GM19239 (cell line): ENCODE measurements around the gene CEP55.

ENCODE experiments used
- DNase-seq: peaks from one replicate; pipeline ENCODE4 v3.0.0; 2011; ENCODE audit warnings: low spot score; ENCODE audit not compliant: insufficient read length
- FAIRE-seq: peaks from 2 replicates; lab custom pipeline; 2011; peaks lifted over from hg19 to GRCh38; lab: Jason Lieb, UNC

Gene CEP55

DNA sequence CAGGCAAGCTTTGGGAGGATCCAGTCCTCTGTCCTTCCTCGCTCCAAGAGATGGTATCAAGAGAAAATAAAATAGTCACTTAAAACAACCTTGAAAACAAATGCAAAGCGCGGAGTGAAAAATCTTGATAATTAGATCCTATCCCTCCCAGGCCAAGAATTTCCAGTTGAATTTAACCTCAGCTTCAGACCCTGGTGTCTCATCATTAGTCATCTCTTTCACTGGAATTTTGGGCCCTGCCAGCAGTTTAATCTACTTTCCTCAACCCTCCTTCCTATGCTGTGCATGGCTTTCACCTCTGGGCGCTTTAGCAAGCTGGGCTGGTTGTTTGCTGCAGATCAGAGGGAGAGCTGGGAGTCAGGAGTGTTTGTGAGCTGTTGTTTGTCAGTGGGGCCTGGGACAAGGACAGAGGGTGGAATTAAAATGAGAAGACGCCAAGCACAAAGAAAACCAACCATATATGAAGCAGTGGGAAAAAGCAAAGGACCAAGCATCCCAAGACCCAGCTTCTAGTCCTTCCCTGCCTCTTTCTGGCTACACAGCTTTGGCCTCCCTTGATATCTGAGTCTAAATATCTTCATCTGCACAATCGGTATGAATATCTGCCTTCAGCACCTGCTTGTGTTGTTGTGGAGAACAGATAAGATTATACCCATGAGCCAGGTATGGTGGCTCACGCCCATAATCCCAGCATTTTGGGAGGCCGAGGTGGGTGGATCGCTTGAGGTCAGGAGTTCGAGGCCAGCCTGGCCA lies 27.8 kb upstream of the CEP55 start:
- FAIRE-seq: no peak
- no peak for DNase-seq

DNA sequence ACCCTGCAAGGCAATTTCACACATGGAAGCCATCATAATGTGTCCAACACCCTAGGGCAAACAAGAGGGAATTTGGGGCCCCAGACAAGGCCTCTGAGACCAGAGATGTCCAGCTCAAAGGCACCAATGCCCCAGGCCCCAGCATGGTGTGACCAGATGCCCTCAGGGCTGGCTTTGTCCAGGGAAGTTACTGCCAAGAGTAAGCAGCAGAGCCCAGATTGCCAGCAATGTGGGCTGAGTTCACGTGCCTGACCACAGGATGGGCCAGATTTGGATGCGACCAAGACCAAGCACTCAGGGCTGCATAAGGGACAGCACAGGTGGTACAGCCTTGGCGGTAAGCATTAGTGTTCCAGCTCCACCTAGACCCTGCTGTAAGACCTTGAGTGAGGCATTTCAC lies 27.0 kb upstream of the CEP55 start:
- DNase-seq: no peak
- FAIRE-seq: no peak

DNA sequence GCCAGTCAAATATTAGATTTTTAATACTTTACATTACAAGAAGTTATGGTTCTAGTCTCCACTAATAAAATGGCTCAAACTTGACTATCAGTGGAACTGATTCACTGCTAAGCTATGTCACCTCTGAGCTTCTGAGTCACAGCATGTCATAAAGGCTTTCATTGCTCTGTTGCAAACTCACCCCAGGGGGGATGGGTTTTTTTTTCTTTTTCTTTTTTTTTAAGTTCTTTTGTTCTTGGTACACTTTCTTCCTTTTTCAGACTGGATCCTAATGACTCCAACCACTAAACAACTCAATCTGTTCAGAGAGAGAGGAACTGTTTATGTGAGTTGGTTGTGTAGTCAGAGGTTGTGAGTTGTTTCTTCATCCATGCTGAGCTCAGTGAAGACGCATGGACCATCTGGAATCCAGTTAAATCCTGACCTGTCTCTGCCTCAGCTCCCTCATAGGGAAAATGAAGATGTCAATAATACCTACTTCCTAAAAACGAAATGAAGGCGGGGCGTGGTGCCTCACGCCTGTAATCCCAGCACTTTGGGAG lies 25.2 kb upstream of the CEP55 start:
- DNase-seq: no peak
- FAIRE-seq: no peak

DNA sequence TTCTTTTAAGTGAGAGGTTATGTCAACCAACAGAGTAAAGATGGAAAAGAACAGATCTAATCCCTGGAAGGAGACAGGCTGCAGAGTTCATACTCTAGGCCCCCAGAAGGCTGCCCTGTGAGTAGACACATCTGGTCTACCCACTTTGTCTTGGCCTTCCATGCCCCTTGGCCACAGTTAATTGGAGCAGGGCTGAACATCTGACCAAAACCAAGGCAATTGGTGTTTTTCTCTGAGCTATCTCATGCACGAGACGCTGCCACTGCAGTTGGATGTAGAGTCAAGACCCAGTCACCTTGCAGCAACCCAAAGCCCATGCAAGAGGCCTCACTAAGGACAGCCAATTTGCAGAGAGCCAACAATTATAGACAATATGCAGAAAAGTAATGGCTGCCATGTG lies 23.3 kb upstream of the CEP55 start:
- no peak for DNase-seq
- no peak for FAIRE-seq

DNA sequence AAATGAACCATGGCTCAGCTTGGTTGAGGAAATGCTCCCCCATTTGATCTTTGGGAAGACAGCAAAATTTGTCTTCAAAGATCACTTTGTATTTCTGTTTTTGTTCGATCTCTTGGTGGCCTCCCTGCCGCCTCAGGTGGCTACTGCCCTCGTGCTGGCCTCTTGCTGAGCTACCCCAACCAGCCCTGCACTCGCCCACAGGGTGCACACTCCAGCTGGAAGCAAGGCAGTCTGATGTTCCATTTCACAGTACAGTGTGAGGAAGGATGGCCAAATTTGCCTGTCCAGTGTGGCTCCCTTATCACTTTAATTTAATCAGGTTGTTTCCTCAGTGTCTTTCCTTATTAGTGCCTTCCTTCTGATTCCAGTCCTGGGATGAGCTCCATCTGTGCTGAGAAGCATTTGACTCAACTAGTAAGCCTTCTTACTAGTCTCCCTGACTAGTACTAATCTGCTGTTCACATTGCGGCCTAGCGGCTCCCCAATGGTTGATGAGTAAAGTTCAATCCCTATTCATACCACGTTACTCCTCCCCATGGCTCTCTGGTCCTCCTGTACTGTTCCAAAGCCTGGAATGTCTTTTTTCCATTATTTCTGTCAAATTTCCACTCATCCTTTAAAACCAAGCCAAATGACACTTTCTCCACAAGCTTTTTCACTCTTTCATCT lies 22.5 kb upstream of the CEP55 start:
- no peak for FAIRE-seq
- no peak for DNase-seq

DNA sequence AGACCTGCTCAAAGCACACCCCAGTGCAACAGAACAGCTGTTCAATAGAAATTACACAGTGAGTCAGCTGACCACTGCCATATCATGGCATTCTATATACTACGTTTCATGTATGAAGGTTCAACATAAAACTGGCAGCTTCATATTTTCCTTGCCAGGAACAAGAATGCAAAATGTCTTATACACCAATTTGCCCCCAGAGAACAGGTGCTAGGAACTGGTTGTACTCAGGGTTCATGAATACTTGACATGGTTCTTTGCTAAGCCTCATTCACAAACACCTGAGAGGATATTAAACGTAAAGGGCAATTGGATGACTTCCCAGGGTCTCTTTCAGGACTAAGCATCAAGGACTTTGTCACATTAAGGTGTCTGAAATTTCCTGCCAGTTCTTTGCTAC lies 21.2 kb upstream of the CEP55 start:
- DNase-seq: no peak
- no peak for FAIRE-seq

DNA sequence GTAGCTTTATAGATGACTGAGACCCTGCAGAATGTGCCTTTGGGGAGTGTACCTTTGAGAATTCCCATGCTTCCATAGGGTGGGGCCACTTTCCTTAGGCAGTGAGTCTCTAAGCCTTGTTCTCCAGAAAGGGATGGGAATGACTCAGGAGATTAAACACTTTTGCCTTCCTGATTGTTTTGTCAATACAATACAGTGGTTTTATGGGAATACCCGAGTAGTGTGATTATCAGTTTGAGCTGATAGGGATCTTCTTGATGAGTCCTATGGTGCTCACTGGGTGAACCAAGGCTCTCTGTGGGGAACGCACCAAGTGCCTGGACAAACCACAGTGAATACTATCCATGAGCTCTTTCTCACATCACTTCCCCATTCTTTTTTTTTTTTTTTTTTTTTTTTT lies 20.5 kb upstream of the CEP55 start:
- no peak for FAIRE-seq

DNA sequence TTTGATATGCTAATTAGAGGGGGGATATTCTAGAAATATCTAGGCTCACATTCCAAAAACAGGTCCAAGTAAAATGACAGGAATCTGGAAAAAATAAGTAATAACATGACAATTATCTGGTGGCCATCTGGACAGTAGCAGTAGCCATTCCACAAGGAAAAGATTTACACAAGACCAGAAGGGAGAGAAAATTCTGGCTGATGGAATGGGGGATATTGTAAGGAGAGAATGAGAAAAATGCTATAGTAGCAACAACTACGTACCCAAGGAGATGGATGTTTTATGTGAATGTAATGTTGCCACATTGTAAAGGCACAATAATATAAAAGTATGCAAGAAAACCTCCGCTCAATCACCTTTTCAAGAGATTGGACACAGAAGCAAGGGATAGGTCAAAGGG lies 19.7 kb upstream of the CEP55 start:
- DNase-seq: no peak
- FAIRE-seq: no peak

More for the DNA sequence above, 20.5 kb upstream of the CEP55 start:
- no peak for DNase-seq

DNA sequence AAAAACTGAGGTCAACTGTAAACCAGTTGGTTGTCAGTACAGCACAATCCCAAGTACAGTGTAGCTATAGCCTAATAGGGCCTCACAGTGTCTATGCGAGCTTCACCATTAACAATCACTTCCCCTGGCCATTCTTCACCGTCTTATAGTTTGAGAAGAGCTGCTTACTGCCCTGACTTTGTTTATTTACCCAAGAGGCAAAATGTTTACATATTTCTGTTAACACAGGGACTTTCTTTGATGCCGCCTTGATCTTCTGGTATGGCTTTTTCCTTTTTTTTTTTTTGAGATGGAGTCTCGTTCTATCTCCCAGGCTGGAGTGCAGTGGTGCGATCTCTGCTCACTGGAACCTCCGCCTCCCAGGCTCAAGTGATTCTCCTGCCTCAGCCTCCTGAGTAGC lies 17.5 kb upstream of the CEP55 start:
- DNase-seq: no peak
- no peak for FAIRE-seq

DNA sequence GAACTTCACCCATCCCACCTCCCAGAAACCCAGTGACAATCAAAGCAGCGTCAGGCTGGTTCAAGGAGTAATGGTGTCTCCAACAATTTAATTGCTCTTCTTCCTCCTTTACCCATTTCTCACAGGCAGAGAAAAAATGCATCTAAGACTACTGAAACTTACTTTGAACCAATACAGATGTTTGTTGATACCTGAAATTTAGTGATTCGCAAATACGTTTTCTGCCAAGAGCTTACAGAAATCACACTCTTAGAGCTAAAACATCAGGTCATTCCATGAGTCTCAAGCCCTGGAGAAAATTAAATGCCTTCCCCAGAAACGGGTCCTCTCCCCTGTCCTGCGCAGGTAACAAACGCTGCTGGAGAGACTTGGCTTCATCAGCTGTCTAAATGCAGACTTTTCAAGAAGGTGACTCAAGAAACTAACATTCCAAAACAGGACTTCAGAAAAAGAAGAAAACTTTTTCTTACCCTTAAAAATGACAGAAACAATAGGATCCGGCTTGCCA lies 14.7 kb upstream of the CEP55 start:
- no peak for FAIRE-seq

DNA sequence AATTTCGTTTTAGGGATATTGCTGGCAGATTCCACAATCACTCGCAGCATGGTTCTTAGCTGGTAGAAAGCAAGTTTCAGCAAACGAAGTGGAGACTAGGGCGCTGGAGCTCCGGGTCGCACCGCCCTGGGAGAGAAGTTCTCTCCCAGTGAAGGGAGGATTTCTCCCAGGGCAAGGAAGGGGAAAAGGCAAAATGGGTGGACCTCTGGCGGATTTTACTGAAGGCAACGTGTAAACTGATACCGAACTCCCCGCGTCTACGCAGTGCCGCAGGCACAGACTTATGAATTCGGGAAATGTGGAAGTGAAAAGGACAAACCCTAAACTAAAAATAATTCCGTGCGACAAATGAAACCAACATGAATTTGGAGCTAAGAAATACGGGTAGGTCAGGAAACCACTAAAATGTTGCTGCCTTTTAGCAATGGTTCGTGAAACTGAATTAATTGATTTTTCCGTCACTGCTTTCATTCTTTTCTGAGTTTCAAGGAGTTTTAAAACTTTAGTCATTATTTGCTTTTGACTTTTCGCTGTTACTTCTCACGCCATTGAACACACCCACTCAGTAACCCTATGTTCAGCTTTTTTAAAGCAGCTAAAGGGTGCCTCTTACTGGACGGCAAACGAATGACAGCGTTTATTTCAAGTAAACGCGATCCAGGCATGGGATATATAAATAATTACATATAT lies 14.1 kb upstream of the CEP55 start, which contains the start of gene MYOF:
MYOF (minus strand) TSS at position 190 of the 690 bp plus-strand sequence; CDS start at position 50, 140 bp downstream.
- FAIRE-seq (peak; percentile 51), DNase-seq (peak; percentile 38)

More for the DNA sequence above, 14.7 kb upstream of the CEP55 start:
- no peak for DNase-seq

DNA sequence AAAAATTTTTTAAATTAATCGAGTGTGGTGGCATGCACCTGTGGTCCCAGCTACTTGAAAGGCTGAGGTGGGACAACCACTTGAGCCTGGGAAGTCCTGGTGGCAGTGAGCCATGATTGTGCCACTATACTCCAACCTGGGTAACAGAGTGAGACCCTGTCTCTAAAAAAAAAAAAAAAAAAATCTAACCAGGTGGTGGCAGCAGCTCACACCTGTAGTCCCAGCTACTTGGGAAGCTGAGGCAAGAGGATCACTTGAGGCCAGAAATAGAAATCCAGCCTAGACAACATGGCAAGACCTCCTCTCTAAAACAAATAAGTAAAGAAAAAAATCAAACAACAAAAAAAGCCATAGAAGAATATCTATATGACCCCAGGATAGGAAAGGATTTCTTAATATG lies 10.7 kb upstream of the CEP55 start:
- no peak for FAIRE-seq
- no peak for DNase-seq

DNA sequence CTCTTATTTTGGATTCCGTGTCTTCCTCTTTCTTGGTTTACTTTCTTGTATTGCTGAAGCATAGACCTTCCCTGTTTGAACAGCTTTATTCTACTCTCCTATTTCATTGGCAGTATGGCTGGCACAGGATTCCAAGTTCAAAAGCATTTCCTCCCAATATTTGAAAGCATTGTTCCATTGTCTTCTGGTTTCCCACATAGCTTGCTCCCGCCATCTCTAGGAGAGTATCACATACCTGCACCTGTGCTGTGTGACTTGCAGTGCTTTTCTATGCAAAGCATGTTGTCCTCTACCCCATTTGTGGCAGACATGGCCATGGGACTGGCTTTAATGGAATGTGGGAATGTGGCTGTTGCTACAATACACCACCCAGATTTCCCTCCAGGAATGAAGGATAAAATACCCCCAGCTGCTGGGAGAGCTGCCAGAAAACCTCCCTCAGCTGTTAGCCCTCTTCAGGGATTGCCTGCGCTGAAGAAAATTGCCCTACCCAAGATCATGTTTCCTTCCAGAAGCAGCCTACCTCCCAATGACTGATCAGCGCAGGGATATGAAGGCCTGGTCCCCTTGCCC lies 7.4 kb upstream of the CEP55 start:
- no peak for FAIRE-seq
- DNase-seq: no peak

DNA sequence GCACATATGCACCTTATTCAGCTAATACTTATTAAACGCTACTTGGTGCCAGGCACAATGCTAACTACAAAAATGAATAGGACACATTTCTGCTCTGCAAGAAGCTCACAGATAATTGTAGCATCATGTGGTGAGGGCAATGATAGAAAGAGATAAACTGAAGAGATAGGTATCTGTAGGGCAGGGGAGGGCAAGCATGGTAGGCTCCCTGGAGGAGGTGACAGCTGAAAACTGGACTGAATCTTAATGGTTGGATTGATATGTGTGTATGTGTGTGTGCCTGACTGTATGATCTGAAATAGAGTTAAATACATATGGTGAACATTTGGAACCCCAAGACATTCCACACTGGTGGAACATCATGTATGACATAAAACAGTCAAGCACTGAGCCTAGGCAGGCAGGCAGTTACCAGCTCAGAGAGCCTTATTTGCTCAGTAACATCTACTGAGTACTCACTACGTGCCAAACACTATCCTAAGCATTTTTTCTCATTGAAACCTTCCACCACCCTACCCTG lies 4.8 kb upstream of the CEP55 start:
- DNase-seq (no peak), FAIRE-seq (no peak)

DNA sequence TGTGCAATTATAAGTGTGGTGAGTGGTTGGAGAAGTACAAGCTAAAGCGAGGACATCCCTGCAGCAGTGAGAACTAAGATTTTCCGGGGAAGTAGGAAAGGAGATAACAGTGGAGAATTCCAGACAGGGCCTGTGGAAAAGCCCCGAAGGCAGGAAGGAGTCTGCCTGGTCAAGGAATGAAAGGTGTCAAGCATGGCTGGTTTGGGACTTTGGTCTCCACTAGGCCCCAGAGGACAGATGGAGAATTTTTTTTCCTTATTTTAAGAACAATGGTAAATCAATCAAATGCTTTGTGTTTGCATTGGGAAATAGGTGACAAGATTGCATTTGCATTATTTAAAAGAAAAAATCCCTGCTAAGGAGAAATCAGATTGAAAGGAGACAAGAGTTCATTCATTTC lies 3.2 kb upstream of the CEP55 start:
- DNase-seq: no peak
- FAIRE-seq: no peak

DNA sequence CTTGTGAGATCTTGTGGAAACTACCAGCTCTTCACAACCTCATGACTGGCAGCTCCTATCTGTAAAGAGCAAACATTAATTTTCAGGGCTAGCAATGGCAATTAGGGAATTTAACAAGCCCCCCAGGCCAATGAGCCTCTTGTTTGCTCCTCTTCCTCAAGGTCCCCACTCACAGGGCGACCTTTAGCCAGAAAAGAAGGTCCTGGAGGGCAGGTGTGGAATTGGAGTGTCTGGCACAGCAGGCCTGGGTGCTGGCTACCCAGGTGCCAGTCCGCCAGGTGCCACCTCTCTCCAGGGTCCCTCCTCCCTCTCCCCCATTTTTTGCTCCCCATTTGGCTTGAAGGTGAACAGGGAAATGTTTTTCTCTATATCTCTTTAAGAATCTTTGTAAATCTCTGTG lies 1.9 kb upstream of the CEP55 start:
- DNase-seq: no peak

DNA sequence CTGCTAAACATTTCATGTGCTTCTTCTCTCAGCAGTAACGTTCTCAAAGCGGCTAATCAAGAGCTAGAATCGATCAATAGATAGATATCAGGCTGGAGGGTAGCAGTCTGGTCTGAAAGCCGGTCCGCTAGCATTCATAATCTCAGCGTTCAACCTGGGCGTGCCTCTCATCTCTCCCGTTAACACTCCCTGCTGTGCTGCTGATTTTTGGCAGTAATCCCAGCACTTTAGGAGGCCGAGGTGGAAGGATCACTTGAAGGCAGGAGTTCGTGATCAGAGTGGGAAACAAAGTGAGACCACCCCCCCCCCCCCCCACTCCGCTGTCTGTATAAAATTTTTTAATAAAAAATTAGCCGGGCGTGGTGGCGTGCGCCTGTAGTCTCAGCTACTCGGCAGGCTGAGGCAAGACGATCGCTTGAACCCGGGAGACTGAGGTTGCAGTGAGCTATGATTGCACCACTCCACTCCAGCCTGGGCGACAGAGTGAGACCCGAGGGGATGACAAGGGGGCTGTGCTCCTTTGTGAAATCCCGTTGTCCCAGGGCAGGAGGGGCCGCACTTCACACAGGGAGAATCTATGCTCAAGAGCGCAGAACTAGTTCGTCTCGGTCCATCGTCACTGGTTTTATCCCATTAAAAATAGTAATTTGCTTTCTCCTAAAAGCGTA lies 624 bp upstream of the CEP55 start:
- no peak for DNase-seq
- FAIRE-seq: no peak

More for the DNA sequence above, 1.9 kb upstream of the CEP55 start:
- no peak for FAIRE-seq

DNA sequence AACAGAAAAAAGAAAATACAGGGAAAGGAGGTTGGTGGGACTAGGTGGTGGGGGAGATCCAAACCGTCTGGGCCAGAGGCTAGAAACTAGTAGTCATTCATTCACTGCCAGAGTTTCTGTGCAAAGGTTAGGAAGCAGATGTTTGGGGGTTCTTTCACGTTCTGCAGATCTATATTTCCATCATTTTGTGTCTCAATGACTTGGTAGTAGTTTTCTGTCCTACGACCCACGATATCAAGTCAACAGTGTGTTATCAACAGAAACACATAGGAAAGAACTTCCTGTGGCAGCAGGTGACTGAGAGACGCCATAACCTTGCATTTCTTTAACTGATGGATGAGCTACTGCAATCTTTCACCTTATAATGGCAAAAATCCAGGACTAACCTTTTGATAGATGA lies 1.8 kb downstream of the CEP55 start:
- no peak for DNase-seq
- peak; percentile 74 for FAIRE-seq

DNA sequence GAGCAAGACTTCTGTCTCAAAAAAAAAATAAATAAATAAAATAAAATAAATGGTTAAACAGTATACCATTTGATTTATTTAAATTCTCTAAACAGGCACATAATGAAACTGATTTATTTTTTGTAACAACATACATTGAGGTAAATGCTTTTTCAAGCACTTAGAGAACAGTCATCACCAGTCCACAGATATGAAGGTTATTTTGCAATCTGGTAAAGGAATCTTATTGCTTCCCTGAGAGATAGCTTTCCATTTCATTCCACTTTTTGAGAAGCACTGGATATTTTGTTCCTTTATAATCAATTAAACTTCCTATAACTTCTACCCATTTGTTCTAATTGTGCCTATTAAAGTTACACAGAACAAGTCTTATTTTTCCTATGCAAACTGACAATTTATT lies 5.2 kb downstream of the CEP55 start:
- DNase-seq (no peak), FAIRE-seq (no peak)

DNA sequence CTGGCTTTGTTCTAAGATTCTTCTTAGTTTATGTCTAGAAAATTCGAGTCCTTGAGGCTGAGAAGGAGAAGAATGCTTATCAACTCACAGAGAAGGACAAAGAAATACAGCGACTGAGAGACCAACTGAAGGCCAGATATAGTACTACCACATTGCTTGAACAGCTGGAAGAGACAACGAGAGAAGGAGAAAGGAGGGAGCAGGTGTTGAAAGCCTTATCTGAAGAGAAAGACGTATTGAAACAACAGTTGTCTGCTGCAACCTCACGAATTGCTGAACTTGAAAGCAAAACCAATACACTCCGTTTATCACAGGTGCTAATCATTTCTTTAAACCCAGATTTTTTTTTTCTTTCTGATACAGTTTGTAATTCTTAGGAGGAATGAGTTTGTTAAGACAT lies 6.7 kb downstream of the CEP55 start:
- FAIRE-seq (peak; percentile 93), DNase-seq (no peak)
